ENCODE results near the gene FAM193B. TPM values are rescaled to one million over a fixed set of nuclear protein-coding genes. Genes with fewer than 3 reads are reported as not detected.

The FAM193B gene
- total RNA-seq, 6 experiments from 2014 or later: 22.1 to 55.4 (median 39.2) TPM

- WGBS (ENCODE audit: insufficient coverage, low coverage, low lambda C conversion rate, missing lambda C conversion rate): no CpG with 5 or more reads among the region's 47 CpGs
- H3K27ac ChIP-seq: no peak overlapping the region
- H3K9me3 ChIP-seq: no peaks in the 10 kb centered on the region
- intact Hi-C loops (cut with DNase I): loop anchor here in 1 of 2 donors (5.0 kb wide), 1 partner anchor 112 kb away; no protein-coding TSS in a partner anchor
- TF ChIP-seq, protein P1, sequence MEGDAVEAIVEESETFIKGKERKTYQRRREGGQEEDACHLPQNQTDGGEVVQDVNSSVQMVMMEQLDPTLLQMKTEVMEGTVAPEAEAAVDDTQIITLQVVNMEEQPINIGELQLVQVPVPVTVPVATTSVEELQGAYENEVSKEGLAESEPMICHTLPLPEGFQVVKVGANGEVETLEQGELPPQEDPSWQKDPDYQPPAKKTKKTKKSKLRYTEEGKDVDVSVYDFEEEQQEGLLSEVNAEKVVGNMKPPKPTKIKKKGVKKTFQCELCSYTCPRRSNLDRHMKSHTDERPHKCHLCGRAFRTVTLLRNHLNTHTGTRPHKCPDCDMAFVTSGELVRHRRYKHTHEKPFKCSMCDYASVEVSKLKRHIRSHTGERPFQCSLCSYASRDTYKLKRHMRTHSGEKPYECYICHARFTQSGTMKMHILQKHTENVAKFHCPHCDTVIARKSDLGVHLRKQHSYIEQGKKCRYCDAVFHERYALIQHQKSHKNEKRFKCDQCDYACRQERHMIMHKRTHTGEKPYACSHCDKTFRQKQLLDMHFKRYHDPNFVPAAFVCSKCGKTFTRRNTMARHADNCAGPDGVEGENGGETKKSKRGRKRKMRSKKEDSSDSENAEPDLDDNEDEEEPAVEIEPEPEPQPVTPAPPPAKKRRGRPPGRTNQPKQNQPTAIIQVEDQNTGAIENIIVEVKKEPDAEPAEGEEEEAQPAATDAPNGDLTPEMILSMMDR (IDR thresholded peaks at IDR 0.05): no peak
- TF ChIP-seq POLR2A (IDR thresholded peaks at IDR 0.05): no peak
- no peaks in the 10 kb centered on the region for H3K27me3 ChIP-seq
- no peak overlapping the region for H3K4me3 ChIP-seq
- no peaks in the 10 kb centered on the region for H3K4me1 ChIP-seq
- no peaks in the 10 kb centered on the region for H3K36me3 ChIP-seq
- ATAC-seq: no peak
- DNase-seq: no peak
These were observed 50.0 kb downstream of the FAM193B start for GRCh38 chr5:177504086-177505056.

- H3K27ac ChIP-seq: no peak overlapping the region
- H3K4me3 ChIP-seq: no peak overlapping the region
- H3K36me3 ChIP-seq: no peaks in the 10 kb centered on the region
- no peaks in the 10 kb centered on the region for H3K4me1 ChIP-seq
- no peaks in the 10 kb centered on the region for H3K9me3 ChIP-seq
- no peaks in the 10 kb centered on the region for H3K27me3 ChIP-seq
- 55% methylated on average over 7 of the region's 24 CpGs for WGBS (ENCODE audit: insufficient coverage, low coverage, low lambda C conversion rate, missing lambda C conversion rate)
- intact Hi-C loops (cut with DNase I): loop anchor here in 1 of 2 donors (5.0 kb wide), 1 partner anchor 111 kb away; no protein-coding TSS in a partner anchor
- no peak for ATAC-seq
- no peak for DNase-seq
- TF ChIP-seq, protein P1 (IDR thresholded peaks at IDR 0.05): no peak
- TF ChIP-seq POLR2A (IDR thresholded peaks at IDR 0.05): no peak
These were observed 50.8 kb downstream of the FAM193B start for GRCh38 chr5:177503351-177504085.

GRCh38 chr5:177502886-177503285 lies 51.5 kb downstream of the FAM193B start:
- DNase-seq (no peak), ATAC-seq (no peak)
- 70% methylated on average over 9 of the region's 16 CpGs for WGBS (ENCODE audit: insufficient coverage, low coverage, low lambda C conversion rate, missing lambda C conversion rate)
- H3K27me3 ChIP-seq: no peaks in the 10 kb centered on the region
- intact Hi-C loops (cut with DNase I): loop anchor here in 1 of 2 donors (5.0 kb wide), 1 partner anchor 111 kb away; no protein-coding TSS in a partner anchor
- no peak for TF ChIP-seq POLR2A (IDR thresholded peaks at IDR 0.05)
- TF ChIP-seq, protein P1 (IDR thresholded peaks at IDR 0.05): no peak
- no peaks in the 10 kb centered on the region for H3K4me1 ChIP-seq
- H3K36me3 ChIP-seq: no peaks in the 10 kb centered on the region
- no peak overlapping the region for H3K4me3 ChIP-seq
- H3K27ac ChIP-seq: no peak overlapping the region
- no peaks in the 10 kb centered on the region for H3K9me3 ChIP-seq

GRCh38 chr5:177501874-177502678 lies 52.3 kb downstream of the FAM193B start:
- H3K27ac ChIP-seq: no peak overlapping the region
- no peaks in the 10 kb centered on the region for H3K4me1 ChIP-seq
- no peaks in the 10 kb centered on the region for H3K9me3 ChIP-seq
- TF ChIP-seq POLR2A (IDR thresholded peaks at IDR 0.05): no peak
- TF ChIP-seq, protein P1 (IDR thresholded peaks at IDR 0.05): no peak
- H3K36me3 ChIP-seq: no peaks in the 10 kb centered on the region
- H3K27me3 ChIP-seq: no peaks in the 10 kb centered on the region
- ATAC-seq: no peak
- no peak overlapping the region for H3K4me3 ChIP-seq
- intact Hi-C loops (cut with DNase I): loop anchor here in 1 of 2 donors (5.0 kb wide), 1 partner anchor 110 kb away; no protein-coding TSS in a partner anchor
- 59% methylated on average over 9 of the region's 9 CpGs for WGBS (ENCODE audit: insufficient coverage, low coverage, low lambda C conversion rate, missing lambda C conversion rate)
- no peak for DNase-seq

Measured in right lobe of liver (tissue), 6 donors.